K562 (cell line): ENCODE measurements around the gene MFN1. TPM values are rescaled to one million over a fixed set of nuclear protein-coding genes. Genes with fewer than 3 reads are reported as not detected.

Source experiments
- BCL6 ChIP-seq: fragments of 250-450 bp; sonication (Bioruptor Pico); IDR thresholded peaks from 2 replicates; pipeline ENCODE4 v1.4.0; 2020
- BDP1 ChIP-seq: IDR thresholded peaks from 3 replicates; pipeline ENCODE4 v1.6.1; 2011; ENCODE audit not compliant: insufficient read length, insufficient read depth
- BRF1 ChIP-seq: IDR thresholded peaks from 3 replicates; pipeline ENCODE4 v1.6.1; 2011; ENCODE audit warnings: borderline replicate concordance, mild to moderate bottlenecking; ENCODE audit not compliant: insufficient read length; ENCODE audit errors: extremely low read depth
- CSDE1 ChIP-seq, 2 experiments: fragments of 450-650 bp; IDR thresholded peaks; 2 replicates each; pipeline ENCODE4 v1.6.1; 2016; ENCODE audit warnings: mild to moderate bottlenecking in 1 of 2
- KAT2B ChIP-seq: IDR thresholded peaks from one replicate; pipeline ENCODE4 v1.6.1; 2012; ENCODE audit warnings: low read depth, mild to moderate bottlenecking, control low read depth, inconsistent platforms, low read length, moderate library complexity
- KDM4B ChIP-seq, 2 experiments: fragments of 450-650 bp in 1 of 2; sonication (generic) in 1 of 2; IDR thresholded peaks; 2 replicates each; pipeline ENCODE4 v1.6.1; 2016 to 2017; ENCODE audit warnings: borderline replicate concordance in 2 of 2, antibody characterized with exemption in 1 of 2, low read depth in 1 of 2, mild to moderate bottlenecking in 1 of 2
- KLF13 ChIP-seq: fragments of 450-650 bp; IDR thresholded peaks from 2 replicates; pipeline ENCODE4 v1.6.1; 2016; ENCODE audit warnings: missing genetic modification characterization, low read depth, mild to moderate bottlenecking, missing compliant biosample characterization, moderate library complexity, borderline replicate concordance
- MTA1 ChIP-seq: fragments of 450-650 bp; IDR thresholded peaks from 2 replicates; pipeline ENCODE4 v1.6.1; 2017; ENCODE audit warnings: borderline replicate concordance
- NFE2L1 ChIP-seq: fragments of 450-650 bp; IDR thresholded peaks from 2 replicates; pipeline ENCODE4 v1.6.1; 2016; ENCODE audit warnings: missing genetic modification characterization, low read depth, mild to moderate bottlenecking, missing compliant biosample characterization, moderate library complexity, borderline replicate concordance
- NR2F6 ChIP-seq: fragments of 450-650 bp; formaldehyde crosslinking; IDR thresholded peaks from 2 replicates; pipeline ENCODE4 v1.4.0; 2020; ENCODE audit warnings: mild to moderate bottlenecking
- SIN3B ChIP-seq: fragments of 450-650 bp; IDR thresholded peaks from 2 replicates; pipeline ENCODE4 v1.6.1; 2017; ENCODE audit warnings: low read depth, mild to moderate bottlenecking, moderate library complexity
- STAT5B ChIP-seq: fragments of 250-450 bp; sonication (Bioruptor Pico); IDR thresholded peaks from 2 replicates; pipeline ENCODE4 v1.8.0; 2021; ENCODE audit warnings: mild to moderate bottlenecking, inconsistent platforms
- THRAP3 ChIP-seq: fragments of 450-650 bp; IDR thresholded peaks from 2 replicates; pipeline ENCODE4 v1.6.1; 2016; ENCODE audit warnings: mild to moderate bottlenecking, inconsistent platforms, borderline replicate concordance
- TSC22D4 ChIP-seq: fragments of 450-650 bp; IDR thresholded peaks from 2 replicates; pipeline ENCODE4 v1.6.1; 2016; ENCODE audit warnings: missing genetic modification characterization, missing biosample characterization, control low read depth
- VEZF1 ChIP-seq: fragments of 200-800 bp; sonication (Bioruptor generic); IDR thresholded peaks from 2 replicates; pipeline ENCODE4 v1.6.1; 2017; ENCODE audit warnings: missing genetic modification characterization, missing compliant biosample characterization
- ZBTB12 ChIP-seq: fragments of 250-450 bp; sonication (Bioruptor Pico); IDR thresholded peaks from 2 replicates; pipeline ENCODE4 v1.4.0; 2020
- ZBTB17 ChIP-seq: fragments of 450-650 bp; formaldehyde crosslinking; IDR thresholded peaks from 2 replicates; pipeline ENCODE4 v1.4.0; 2020; ENCODE audit warnings: mild to moderate bottlenecking
- ZBTB26 ChIP-seq: fragments of 450-650 bp; formaldehyde crosslinking; IDR thresholded peaks from 2 replicates; pipeline ENCODE4 v1.4.0; 2022; ENCODE audit warnings: missing genetic modification characterization
- ZKSCAN8 ChIP-seq: fragments of 200-800 bp; sonication (Bioruptor generic); IDR thresholded peaks from 2 replicates; pipeline ENCODE4 v1.6.1; 2016; ENCODE audit warnings: missing genetic modification characterization, missing compliant biosample characterization
- ZNF12 ChIP-seq: sonication (generic); formaldehyde crosslinking; IDR thresholded peaks from 2 replicates; pipeline ENCODE4 v1.4.0; 2020; ENCODE audit warnings: mild to moderate bottlenecking, missing genetic modification reagents
- ZNF311 ChIP-seq: fragments of 250-450 bp; sonication (Bioruptor Pico); IDR thresholded peaks from 2 replicates; pipeline ENCODE4 v1.4.0; 2020; ENCODE audit warnings: mild to moderate bottlenecking, moderate library complexity
- ZNF707 ChIP-seq: fragments of 250-450 bp; sonication (Bioruptor Pico); conservative IDR thresholded peaks from 2 replicates; pipeline ENCODE4 v1.8.0; 2022; ENCODE audit warnings: inconsistent platforms, mild to moderate bottlenecking, moderate library complexity
- polyA plus RNA-seq, 8 experiments: library from polyadenylated mRNA; depleted of rRNA in 4 of 8; stranded (reverse) in 5 of 8; unstranded in 3 of 8; fragments of >200 nt; fragmentation: Nextera tagmentation in 2 of 8; fragmentation: Illumina TruSeq in 1 of 8; extraction: Ambion mirVana in 2 of 8; extraction: Trizol in 1 of 8; gene quantifications; 2 replicates each; pipeline versions ENCODE4 v1.2.1 to v1.2.3, GENCODE V29; 2011 to 2014; ENCODE audit warnings: inconsistent platforms in 1 of 8, missing spikeins in 1 of 8
- total RNA-seq, 7 experiments: library from RNA; depleted of rRNA in 6 of 7; stranded (reverse); fragments of >200 nt in 6 of 7; fragmentation: Illumina TruSeq in 2 of 7; extraction: Trizol in 2 of 7; gene quantifications; 2 replicates each; pipeline versions ENCODE4 v1.2.1 to v1.2.3, GENCODE V29; 2011 to 2021; ENCODE audit warnings: low replicate concordance in 1 of 7

MFN1 gene
- total and polyA plus RNA-seq, 9 of the 15 experiments (the other 6 are each of a cell fraction or from before 2014, with no cell fraction given), result 10.5 to 42.7 (median 22.6) TPM

- TF ChIP-seq ZNF311, result no peak
- no peak for TF ChIP-seq MTA1
- TF ChIP-seq ZBTB26 (CRISPR knock-in tag), result 0 out of 2 replicates have a peak, but pooled peaks have one; percentile 38
- peak; percentile 78 for TF ChIP-seq ZNF707 (CRISPR knock-in tag)
- TF ChIP-seq ZKSCAN8 (CRISPR knock-in tag), result no peak
- no peak for TF ChIP-seq BDP1
- no peak for TF ChIP-seq STAT5B (CRISPR knock-in tag)
- no peak for TF ChIP-seq BCL6
- TF ChIP-seq ZNF12 (CRISPR knock-in tag), result peak; percentile 65
- TF ChIP-seq THRAP3, result no peak
- TF ChIP-seq ZBTB17 (CRISPR knock-in tag), result no peak
- TF ChIP-seq KAT2B, result no peak
- peak; percentile 72 for TF ChIP-seq VEZF1
- peak; percentile 41; the same call in 1 of the 2 replicates for TF ChIP-seq KLF13
- no peak for TF ChIP-seq NR2F6
- TF ChIP-seq BRF1, result no peak
- no peak for TF ChIP-seq TSC22D4 (tag)
- no peak for TF ChIP-seq NFE2L1 (tag)
- TF ChIP-seq CSDE1 (IDR thresholded peaks at IDR 0.05), result no peak
- TF ChIP-seq ZBTB12 (CRISPR knock-in tag), result peak; percentile 23; the same call in 1 of the 2 replicates
- TF ChIP-seq SIN3B, result peak; percentile 48; the same call in 1 of the 2 replicates
- TF ChIP-seq KDM4B (IDR thresholded peaks at IDR 0.05; ENCODE audit: borderline replicate concordance in 2 of 2, low read depth in 1 of 2), result 0 out of 4 replicates have a peak, but pooled peaks of 1 of the 2 experiments have one; percentile 54
Measured at GRCh38 chr3:179347345-179348194, at the start of gene MFN1 (continued).
